ENCODE data around the gene CDH4. TPM values are rescaled to one million over a fixed set of nuclear protein-coding genes. Genes with fewer than 3 reads are reported as not detected.

Gene CDH4
- total and polyA plus RNA-seq, 4 experiments from 2014 or later, result 0.39 to 1.1 (median 0.41) TPM; not detected in 1

DNA sequence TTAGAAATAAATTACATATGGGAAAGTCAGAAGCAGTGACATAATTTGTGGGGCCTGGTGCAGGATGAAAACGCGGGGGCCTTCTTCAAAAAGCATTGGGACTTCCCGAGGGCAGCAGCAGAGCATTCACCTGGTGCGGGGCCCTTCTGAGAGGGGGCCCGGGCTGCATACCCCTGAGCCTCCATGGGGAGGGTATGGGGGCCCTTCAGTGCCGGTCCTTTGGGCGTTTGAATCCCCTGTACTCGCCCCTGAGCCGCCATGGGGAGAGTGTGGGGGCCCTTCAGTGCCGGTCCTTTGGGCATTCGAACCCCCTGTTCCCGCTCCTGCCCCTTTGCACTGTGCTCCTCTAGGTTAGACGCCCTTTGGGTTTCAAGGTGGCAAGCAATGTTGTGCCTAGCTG, 283.5 kb downstream of the CDH4 start:
- Histone ChIP-seq H3K4me3 (ENCODE audit: low read length in 2 of 2) (no peak overlapping the region), H3K27me3 (ENCODE audit: insufficient read depth, low read length) (no peaks in the 10 kb centered on the region), H3K9me3 (ENCODE audit: control insufficient read depth in 1 of 2, low read length in 2 of 2) (no peaks in the 10 kb centered on the region), H3K27ac (ENCODE audit: low read depth, low read length) (no peak overlapping the region), H3K36me3 (ENCODE audit: insufficient read depth, low read length) (no peaks in the 10 kb centered on the region), H3K4me1 (ENCODE audit: insufficient read depth, low read length) (no peaks in the 10 kb centered on the region)
- DNase-seq, result no peak
- H3K36me3 Mint-ChIP-seq, result no peaks in the 10 kb centered on the region
- no peak overlapping the region for H3K4me3 Mint-ChIP-seq
- POLR2A ChIA-PET (ENCODE audit: partially characterized antibody), result no interaction called here
- intact Hi-C loops (cut with micrococcal nuclease), result no loop called here
- H3K27ac Mint-ChIP-seq, result no peak overlapping the region
- H3K4me1 Mint-ChIP-seq, result no peaks in the 10 kb centered on the region
- H3K27me3 Mint-ChIP-seq, result no peaks in the 10 kb centered on the region
- CTCF ChIA-PET (ENCODE audit: partially characterized antibody), result no interaction called here
- H3K9me3 Mint-ChIP-seq, result peaks cover 0 to 4% (median 0%) of the 10 kb centered on the region in 8 donors

DNA sequence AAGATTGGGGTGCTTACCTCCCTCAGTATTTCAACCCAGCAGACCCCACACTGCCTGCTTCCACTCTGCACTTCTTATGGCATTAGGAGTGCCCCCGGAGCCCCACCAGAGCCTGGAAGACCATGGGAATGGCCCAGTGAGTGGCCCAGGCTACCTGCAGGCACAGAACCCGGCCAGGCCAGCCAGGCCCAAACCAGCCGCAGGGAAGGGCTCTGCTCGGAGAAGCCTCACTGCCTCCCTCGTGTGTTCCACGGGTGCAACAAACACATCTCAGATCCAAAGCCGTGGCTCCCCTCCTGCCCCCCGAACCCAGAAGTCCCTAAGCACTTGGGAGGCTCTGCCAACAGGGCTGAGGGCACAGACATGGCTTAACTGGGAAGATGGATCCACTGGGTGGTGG, 283.9 kb downstream of the CDH4 start:
- H3K9me3 Mint-ChIP-seq, result peaks cover 0 to 4% (median 0%) of the 10 kb centered on the region in 8 donors
- no peaks in the 10 kb centered on the region for H3K36me3 ChIP-seq (ENCODE audit: insufficient read depth, low read length)
- H3K4me1 ChIP-seq (ENCODE audit: insufficient read depth, low read length), result no peaks in the 10 kb centered on the region
- ChIA-PET POLR2A (ENCODE audit: partially characterized antibody) (no interaction called here), CTCF (ENCODE audit: partially characterized antibody) (no interaction called here)
- H3K4me3 Mint-ChIP-seq, result no peak overlapping the region
- H3K27ac ChIP-seq (ENCODE audit: low read depth, low read length), result no peak overlapping the region
- no peak for DNase-seq
- H3K27ac Mint-ChIP-seq, result no peak overlapping the region
- H3K27me3 Mint-ChIP-seq, result no peaks in the 10 kb centered on the region
- no peaks in the 10 kb centered on the region for H3K27me3 ChIP-seq (ENCODE audit: insufficient read depth, low read length)
- H3K4me3 ChIP-seq (ENCODE audit: low read length in 2 of 2), result no peak overlapping the region
- H3K9me3 ChIP-seq (ENCODE audit: control insufficient read depth in 1 of 2, low read length in 2 of 2), result no peaks in the 10 kb centered on the region
- H3K4me1 Mint-ChIP-seq, result no peaks in the 10 kb centered on the region
- no peaks in the 10 kb centered on the region for H3K36me3 Mint-ChIP-seq
- intact Hi-C loops (cut with micrococcal nuclease), result no loop called here

DNA sequence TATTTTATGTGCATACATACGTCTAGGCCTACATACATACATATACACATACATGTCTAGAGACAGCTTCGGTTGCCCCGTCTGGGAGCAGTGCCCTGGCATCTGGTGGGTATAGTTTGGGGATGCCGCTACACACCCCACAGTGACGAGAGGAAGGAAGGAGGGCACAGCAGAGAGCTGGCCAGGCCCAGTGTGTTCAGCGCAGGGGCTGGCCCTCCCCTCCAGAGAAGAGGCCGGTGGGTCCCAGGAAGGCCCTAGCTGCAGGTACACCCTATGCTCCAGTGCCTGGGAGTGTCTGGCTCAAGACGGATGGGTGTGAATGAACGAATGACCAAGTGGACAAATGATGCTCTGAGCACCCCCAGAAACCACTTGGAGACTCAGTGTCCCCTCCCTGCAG, 284.6 kb downstream of the CDH4 start:
- ChIA-PET POLR2A (ENCODE audit: partially characterized antibody) (no interaction called here), CTCF (ENCODE audit: partially characterized antibody) (no interaction called here)
- Mint-ChIP-seq H3K4me1 (no peaks in the 10 kb centered on the region), H3K27ac (no peak overlapping the region), H3K36me3 (no peaks in the 10 kb centered on the region), H3K4me3 (no peak overlapping the region), H3K27me3 (no peaks in the 10 kb centered on the region), H3K9me3 (peaks cover 0 to 4% (median 0%) of the 10 kb centered on the region in 8 donors)
- H3K4me3 ChIP-seq (ENCODE audit: low read length in 2 of 2), result no peak overlapping the region
- H3K27ac ChIP-seq (ENCODE audit: low read depth, low read length), result no peak overlapping the region
- DNase-seq, result no peak
- intact Hi-C loops (cut with micrococcal nuclease), result no loop called here
- H3K36me3 ChIP-seq (ENCODE audit: insufficient read depth, low read length), result no peaks in the 10 kb centered on the region
- H3K27me3 ChIP-seq (ENCODE audit: insufficient read depth, low read length), result no peaks in the 10 kb centered on the region
- H3K9me3 ChIP-seq (ENCODE audit: control insufficient read depth in 1 of 2, low read length in 2 of 2), result no peaks in the 10 kb centered on the region
- no peaks in the 10 kb centered on the region for H3K4me1 ChIP-seq (ENCODE audit: insufficient read depth, low read length)

DNA sequence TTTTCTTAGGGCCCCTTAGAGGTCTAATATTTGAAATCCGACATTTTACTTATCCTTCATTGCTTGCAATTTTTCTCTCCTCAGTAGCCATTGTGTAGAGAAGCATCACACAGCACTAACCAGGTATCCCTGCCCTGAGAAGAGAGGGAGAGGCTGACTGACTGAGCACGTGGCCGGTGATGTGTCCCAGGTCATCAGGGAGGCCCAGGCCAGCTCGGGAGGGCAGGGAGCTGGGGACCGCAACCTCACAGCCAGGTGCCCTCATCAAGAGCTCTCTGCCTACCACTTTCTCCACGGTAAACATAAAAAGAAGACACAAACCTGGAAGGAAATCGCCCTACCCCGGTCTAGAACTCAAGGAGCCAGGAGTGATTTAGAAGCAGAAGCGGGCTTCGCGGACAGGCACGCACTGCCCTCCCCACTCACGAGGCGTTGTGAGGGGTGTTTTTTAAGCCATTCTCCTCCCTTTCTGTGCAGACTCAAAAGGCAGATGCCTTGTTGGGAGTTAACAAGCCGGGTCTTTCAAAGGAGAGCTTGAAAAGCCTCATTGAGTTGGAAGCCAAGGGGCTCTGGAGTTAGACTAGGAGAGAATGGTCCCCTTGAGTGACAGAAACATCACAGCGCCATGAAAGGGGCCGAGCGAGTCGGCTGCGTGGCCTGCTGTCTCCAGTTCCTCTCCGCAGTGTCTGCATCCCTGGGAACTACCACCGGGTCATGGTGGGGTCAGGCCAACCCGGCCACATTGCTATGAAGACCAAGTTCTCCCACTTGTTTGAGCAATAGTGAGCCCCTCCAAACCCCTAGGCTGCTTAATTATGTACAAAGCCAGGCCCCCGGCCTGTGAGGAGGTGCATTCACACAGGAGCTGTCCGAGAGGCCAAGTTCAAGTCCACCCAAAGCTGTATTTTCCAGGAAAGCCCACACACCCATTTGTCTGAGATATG, 285.4 kb downstream of the CDH4 start:
- no peaks in the 10 kb centered on the region for H3K36me3 Mint-ChIP-seq
- no peak overlapping the region for H3K4me3 ChIP-seq (ENCODE audit: low read length in 2 of 2)
- no peaks in the 10 kb centered on the region for H3K36me3 ChIP-seq (ENCODE audit: insufficient read depth, low read length)
- intact Hi-C loops (cut with micrococcal nuclease), result no loop called here
- H3K9me3 ChIP-seq (ENCODE audit: control insufficient read depth in 1 of 2, low read length in 2 of 2), result no peaks in the 10 kb centered on the region
- no peak overlapping the region for H3K27ac ChIP-seq (ENCODE audit: low read depth, low read length)
- POLR2A ChIA-PET (ENCODE audit: partially characterized antibody), result no interaction called here
- H3K4me1 Mint-ChIP-seq, result no peaks in the 10 kb centered on the region
- no peak overlapping the region for H3K4me3 Mint-ChIP-seq
- DNase-seq, result no peak
- no peaks in the 10 kb centered on the region for H3K4me1 ChIP-seq (ENCODE audit: insufficient read depth, low read length)
- H3K27me3 Mint-ChIP-seq, result peaks cover 0 to 2% of the 10 kb centered on the region in 2 donors
- CTCF ChIA-PET (ENCODE audit: partially characterized antibody), result no interaction called here
- H3K27me3 ChIP-seq (ENCODE audit: insufficient read depth, low read length), result no peaks in the 10 kb centered on the region
- H3K27ac Mint-ChIP-seq, result no peak overlapping the region
- peaks cover 0 to 4% (median 0%) of the 10 kb centered on the region in 8 donors for H3K9me3 Mint-ChIP-seq

DNA sequence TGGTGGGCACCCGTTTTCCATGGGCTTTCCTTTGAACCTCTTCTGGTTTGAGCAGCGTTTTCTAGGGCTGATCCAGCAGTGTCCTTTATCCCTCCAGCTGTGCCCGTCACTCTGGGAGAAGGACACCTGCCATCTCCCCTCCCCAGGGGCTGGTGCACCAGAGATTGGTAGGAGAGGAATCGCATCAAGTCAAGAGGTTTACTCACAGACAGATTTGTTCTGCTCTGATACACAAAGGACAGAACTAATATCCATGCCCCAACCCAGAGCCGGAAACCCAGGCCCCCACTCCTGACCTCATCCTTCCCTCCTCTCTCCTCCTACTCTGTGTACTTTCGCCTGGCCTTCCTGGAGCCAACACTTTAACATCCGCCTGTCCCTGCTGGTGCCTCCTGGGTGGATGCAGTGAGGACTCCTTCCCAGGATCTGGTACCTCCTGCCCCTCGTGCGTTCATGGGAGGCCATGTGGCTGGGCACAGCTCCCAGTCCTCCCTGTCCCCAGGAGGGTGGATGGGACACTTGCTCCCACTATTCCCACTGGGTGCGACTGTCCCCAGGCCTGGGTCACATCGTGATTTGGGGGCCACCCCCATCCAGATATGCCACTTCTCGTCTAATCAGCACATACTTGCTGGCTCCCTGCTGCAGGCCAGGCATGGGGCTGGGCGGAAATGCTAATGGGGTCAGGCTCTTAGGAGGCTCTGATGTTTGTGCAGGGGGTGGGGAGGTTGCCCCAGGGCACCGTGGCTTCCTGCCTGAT, 286.3 kb downstream of the CDH4 start:
- DNase-seq, result no peak
- ChIA-PET POLR2A (ENCODE audit: partially characterized antibody) (no interaction called here), CTCF (ENCODE audit: partially characterized antibody) (no interaction called here)
- no peaks in the 10 kb centered on the region for H3K36me3 ChIP-seq (ENCODE audit: insufficient read depth, low read length)
- H3K27me3 ChIP-seq (ENCODE audit: insufficient read depth, low read length), result no peaks in the 10 kb centered on the region
- no peak overlapping the region for H3K27ac ChIP-seq (ENCODE audit: low read depth, low read length)
- no peak overlapping the region for H3K4me3 Mint-ChIP-seq
- no peak overlapping the region for H3K4me3 ChIP-seq (ENCODE audit: low read length in 2 of 2)
- no peaks in the 10 kb centered on the region for H3K9me3 ChIP-seq (ENCODE audit: control insufficient read depth in 1 of 2, low read length in 2 of 2)
- no peaks in the 10 kb centered on the region for H3K4me1 Mint-ChIP-seq
- H3K36me3 Mint-ChIP-seq, result no peaks in the 10 kb centered on the region
- intact Hi-C loops (cut with micrococcal nuclease), result no loop called here
- H3K27ac Mint-ChIP-seq, result no peak overlapping the region
- peaks cover 0 to 4% (median 0%) of the 10 kb centered on the region in 8 donors for H3K9me3 Mint-ChIP-seq
- H3K4me1 ChIP-seq (ENCODE audit: insufficient read depth, low read length), result no peaks in the 10 kb centered on the region
- peaks cover 0 to 2% of the 10 kb centered on the region in 2 donors for H3K27me3 Mint-ChIP-seq

DNA sequence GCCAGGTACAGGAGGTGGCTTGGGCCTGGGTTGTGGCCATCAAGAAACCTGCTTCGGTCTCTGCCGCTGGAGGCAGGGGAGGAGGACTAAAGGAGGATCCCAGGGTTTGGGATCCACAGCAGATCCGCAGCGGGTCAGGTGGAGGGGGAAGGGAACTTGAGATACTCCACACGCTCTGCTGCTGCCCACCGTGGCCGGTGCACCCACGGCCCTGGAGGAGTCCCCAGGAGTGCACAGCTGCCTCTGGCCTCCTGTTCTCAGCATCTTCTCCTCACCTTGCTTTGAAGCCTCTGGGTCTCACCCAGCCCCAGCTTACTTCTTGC, 286.8 kb downstream of the CDH4 start:
- no peak overlapping the region for H3K4me3 Mint-ChIP-seq
- peaks cover 0 to 4% (median 0%) of the 10 kb centered on the region in 8 donors for H3K9me3 Mint-ChIP-seq
- H3K27me3 Mint-ChIP-seq, result peaks cover 0 to 2% of the 10 kb centered on the region in 2 donors
- intact Hi-C loops (cut with micrococcal nuclease), result no loop called here
- no peak overlapping the region for H3K27ac Mint-ChIP-seq
- Histone ChIP-seq H3K4me3 (ENCODE audit: low read length in 2 of 2) (no peak overlapping the region), H3K27ac (ENCODE audit: low read depth, low read length) (no peak overlapping the region), H3K36me3 (ENCODE audit: insufficient read depth, low read length) (no peaks in the 10 kb centered on the region), H3K27me3 (ENCODE audit: insufficient read depth, low read length) (no peaks in the 10 kb centered on the region), H3K4me1 (ENCODE audit: insufficient read depth, low read length) (no peaks in the 10 kb centered on the region), H3K9me3 (ENCODE audit: control insufficient read depth in 1 of 2, low read length in 2 of 2) (no peaks in the 10 kb centered on the region)
- no peaks in the 10 kb centered on the region for H3K4me1 Mint-ChIP-seq
- CTCF ChIA-PET (ENCODE audit: partially characterized antibody), result no interaction called here
- H3K36me3 Mint-ChIP-seq, result no peaks in the 10 kb centered on the region
- no peak for DNase-seq
- POLR2A ChIA-PET (ENCODE audit: partially characterized antibody), result no interaction called here

DNA sequence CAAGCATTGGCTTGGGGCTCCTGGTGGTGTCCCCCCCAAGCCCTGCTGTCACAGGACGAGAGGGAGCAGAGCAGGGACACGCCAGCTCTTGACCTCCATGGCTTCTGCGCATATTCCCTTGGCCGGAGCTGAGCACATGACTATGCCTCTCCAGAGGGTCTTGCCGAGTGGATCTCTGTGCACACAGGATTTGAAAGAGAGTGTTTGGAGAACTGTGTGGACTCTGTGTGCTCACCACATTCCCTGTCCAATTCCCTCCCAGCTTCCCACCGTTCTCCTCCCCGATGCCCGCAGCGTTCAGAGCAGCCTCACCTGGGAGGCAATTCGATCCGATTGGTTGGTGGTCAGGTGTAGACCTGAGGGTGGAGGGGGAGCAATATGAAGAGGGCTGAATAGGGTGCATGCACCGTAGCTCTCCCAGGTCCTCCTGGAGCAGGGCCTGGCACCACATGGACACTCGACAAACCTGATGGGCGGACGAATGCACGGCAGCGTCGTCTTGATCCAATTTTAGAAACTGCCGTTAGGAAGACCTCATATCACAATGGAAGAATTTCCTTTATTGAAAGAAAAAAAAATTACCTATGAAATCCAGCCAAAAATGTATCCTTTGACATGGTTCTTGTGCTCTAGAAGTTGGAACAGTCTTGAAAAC, 287.8 kb downstream of the CDH4 start:
- H3K4me3 ChIP-seq (ENCODE audit: low read length in 2 of 2), result no peak overlapping the region
- H3K27me3 ChIP-seq (ENCODE audit: insufficient read depth, low read length), result no peaks in the 10 kb centered on the region
- Mint-ChIP-seq H3K27me3 (peaks cover 0 to 2% of the 10 kb centered on the region in 2 donors), H3K9me3 (peaks cover 0 to 4% (median 0%) of the 10 kb centered on the region in 8 donors), H3K27ac (no peak overlapping the region), H3K4me1 (no peaks in the 10 kb centered on the region), H3K4me3 (no peak overlapping the region), H3K36me3 (no peaks in the 10 kb centered on the region)
- H3K36me3 ChIP-seq (ENCODE audit: insufficient read depth, low read length), result no peaks in the 10 kb centered on the region
- ChIA-PET CTCF (ENCODE audit: partially characterized antibody) (no interaction called here), POLR2A (ENCODE audit: partially characterized antibody) (no interaction called here)
- H3K4me1 ChIP-seq (ENCODE audit: insufficient read depth, low read length), result no peaks in the 10 kb centered on the region
- H3K9me3 ChIP-seq (ENCODE audit: control insufficient read depth in 1 of 2, low read length in 2 of 2), result no peaks in the 10 kb centered on the region
- no peak overlapping the region for H3K27ac ChIP-seq (ENCODE audit: low read depth, low read length)
- no peak for DNase-seq
- intact Hi-C loops (cut with micrococcal nuclease), result no loop called here
